ENCODE data around the gene ENO2. TPM values are rescaled to one million over a fixed set of nuclear protein-coding genes. Genes with fewer than 3 reads are reported as not detected.

ENO2 gene
- total RNA-seq, 1 experiment from 2014 or later, result 166 TPM

DNA sequence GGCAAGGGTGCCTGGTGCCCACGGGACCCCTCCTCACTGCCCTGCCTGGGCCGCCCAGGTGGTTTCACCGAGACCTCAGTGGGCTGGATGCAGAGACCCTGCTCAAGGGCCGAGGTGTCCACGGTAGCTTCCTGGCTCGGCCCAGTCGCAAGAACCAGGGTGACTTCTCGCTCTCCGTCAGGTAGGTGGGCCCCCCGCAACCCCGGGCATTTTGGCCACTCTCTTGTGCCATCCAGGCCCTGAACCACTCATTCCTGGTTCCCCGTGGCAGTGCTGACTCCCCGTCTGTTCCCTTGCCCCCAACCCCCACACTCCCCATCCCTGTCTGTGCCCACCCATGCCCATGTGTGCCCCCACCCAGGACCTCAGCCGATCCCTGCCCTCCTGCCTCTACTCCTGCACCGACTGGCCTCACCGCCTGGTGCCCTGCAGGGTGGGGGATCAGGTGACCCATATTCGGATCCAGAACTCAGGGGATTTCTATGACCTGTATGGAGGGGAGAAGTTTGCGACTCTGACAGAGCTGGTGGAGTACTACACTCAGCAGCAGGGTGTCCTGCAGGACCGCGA is 37.3 kb downstream of the ENO2 start:
- Histone ChIP-seq H3K23me2 (ENCODE audit: insufficient read length, low read depth, low read length, poor library complexity, severe bottlenecking) (peaks cover 4% of the 10 kb centered on the region), H3K79me1 (ENCODE audit: insufficient read depth, low read depth, low read length, poor library complexity, severe bottlenecking) (no peaks in the 10 kb centered on the region), H3T11ph (ENCODE audit: low read length) (no peak overlapping the region), H3K79me2 (ENCODE audit: insufficient read depth, low read length) (no peaks in the 10 kb centered on the region), H4K91ac (ENCODE audit: insufficient read length, low read depth, low read length) (no peak overlapping the region), H3K9ac (ENCODE audit: extremely low read depth, insufficient read length, low read length) (no peak overlapping the region), H3K23ac (ENCODE audit: insufficient read length, low read depth, low read length) (no peak overlapping the region), H3K4me1 (ENCODE audit: insufficient read depth, low read length) (peaks cover 2% of the 10 kb centered on the region; the same call in 1 of the 2 replicates), H2BK20ac (ENCODE audit: low read depth, low read length, poor library complexity, severe bottlenecking) (no peak overlapping the region), H4K20me1 (ENCODE audit: control insufficient read depth, insufficient read depth, insufficient read length) (peaks cover 2% of the 10 kb centered on the region), H4K5ac (ENCODE audit: insufficient read length, low read depth, low read length) (no peak overlapping the region), H3K18ac (ENCODE audit: insufficient read length, low read depth, low read length) (no peak overlapping the region), H3K27ac (ENCODE audit: insufficient read length, low read depth, low read length) (no peak overlapping the region), H3K4me2 (ENCODE audit: insufficient read depth, insufficient read length, low read length) (no peak overlapping the region), H2BK15ac (ENCODE audit: low read depth, low read length) (no peak overlapping the region), H2BK120ac (ENCODE audit: low read depth, low read length, poor library complexity, severe bottlenecking) (no peak overlapping the region), H2AK5ac (ENCODE audit: insufficient read length, low read length) (no peak overlapping the region), H3K56ac (ENCODE audit: insufficient read length, low read depth, low read length) (no peak overlapping the region), H3K4ac (ENCODE audit: low read depth, low read length) (no peak overlapping the region), H3K14ac (ENCODE audit: insufficient read depth, low read length) (no peak overlapping the region; the same call in 1 of the 2 replicates), H2BK12ac (ENCODE audit: insufficient read length, low read depth, low read length) (no peak overlapping the region), H3K9me3 (ENCODE audit: control insufficient read depth, low read depth, low read length) (no peaks in the 10 kb centered on the region), H3K27me3 (ENCODE audit: insufficient read depth, low read length) (no peaks in the 10 kb centered on the region), H4K8ac (replicated peaks; ENCODE audit: insufficient read length, low read depth, low read length) (no peak overlapping the region), H2AFZ (ENCODE audit: low read length) (no peak overlapping the region), H2BK5ac (ENCODE audit: insufficient read length, low read length) (no peak overlapping the region)
- Mint-ChIP-seq H3K9me3 (no peaks in the 10 kb centered on the region), H3K4me1 (peaks cover 21 to 31% of the 10 kb centered on the region in 2 experiments), H3K27ac (no peak overlapping the region), H3K4me3 (no peak overlapping the region), H3K27me3 (ENCODE audit: low read depth) (no peaks in the 10 kb centered on the region; the same call in 1 of the 2 replicates), H3K36me3 (ENCODE audit: insufficient read depth in 1 of 3, low read depth in 3 of 3) (peaks cover 0 to 7% (median 3%) of the 10 kb centered on the region in 3 experiments; a peak in 3 of 7 replicates)
- no peak for DNase-seq
- no CpG with 5 or more reads among the region's 20 CpGs for WGBS (ENCODE audit: extremely low coverage, insufficient read length, low lambda C conversion rate)
- no peak for TF ChIP-seq CTCF (conservative IDR thresholded peaks at IDR 0.05)

All from H9 (cell line).